VCaP (cell line): ENCODE measurements around the gene MAP4.
A peak's percentile ranks its signal among the peaks of the same experiment; 100 is the strongest.

Source experiments
- H3K27ac ChIP-seq: fragments of 450-650 bp; 2 replicates; pipeline ENCODE4 v1.5.1; 2017
- TF ChIP-seq, protein P1 (sequence below): fragments of 450-650 bp; conservative IDR thresholded peaks from 2 replicates; pipeline ENCODE4 v1.5.1; 2017; ENCODE audit warnings: mild to moderate bottlenecking, moderate library complexity

The MAP4 gene

DNA sequence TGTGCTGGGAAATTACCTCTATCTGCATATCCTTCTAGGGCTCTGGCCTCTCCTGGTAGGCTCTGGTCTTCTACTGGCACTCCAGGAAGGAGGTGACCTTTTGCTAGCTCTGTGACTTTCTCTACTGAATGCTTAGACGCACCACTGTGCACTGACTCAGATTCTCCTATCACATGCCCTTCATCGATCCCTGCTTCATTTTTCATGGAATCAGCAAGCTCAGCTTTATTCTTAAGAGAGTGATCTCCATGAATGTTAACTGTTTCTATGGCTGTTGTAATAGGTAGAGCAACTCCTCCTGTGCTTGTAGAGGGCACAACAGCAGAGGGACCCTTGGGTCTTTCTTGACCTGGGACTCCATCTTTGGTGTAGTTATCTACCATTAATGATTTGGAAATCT lies 106.6 kb downstream of the MAP4 start:
- no peak overlapping the region for H3K27ac ChIP-seq
- TF ChIP-seq, protein P1, sequence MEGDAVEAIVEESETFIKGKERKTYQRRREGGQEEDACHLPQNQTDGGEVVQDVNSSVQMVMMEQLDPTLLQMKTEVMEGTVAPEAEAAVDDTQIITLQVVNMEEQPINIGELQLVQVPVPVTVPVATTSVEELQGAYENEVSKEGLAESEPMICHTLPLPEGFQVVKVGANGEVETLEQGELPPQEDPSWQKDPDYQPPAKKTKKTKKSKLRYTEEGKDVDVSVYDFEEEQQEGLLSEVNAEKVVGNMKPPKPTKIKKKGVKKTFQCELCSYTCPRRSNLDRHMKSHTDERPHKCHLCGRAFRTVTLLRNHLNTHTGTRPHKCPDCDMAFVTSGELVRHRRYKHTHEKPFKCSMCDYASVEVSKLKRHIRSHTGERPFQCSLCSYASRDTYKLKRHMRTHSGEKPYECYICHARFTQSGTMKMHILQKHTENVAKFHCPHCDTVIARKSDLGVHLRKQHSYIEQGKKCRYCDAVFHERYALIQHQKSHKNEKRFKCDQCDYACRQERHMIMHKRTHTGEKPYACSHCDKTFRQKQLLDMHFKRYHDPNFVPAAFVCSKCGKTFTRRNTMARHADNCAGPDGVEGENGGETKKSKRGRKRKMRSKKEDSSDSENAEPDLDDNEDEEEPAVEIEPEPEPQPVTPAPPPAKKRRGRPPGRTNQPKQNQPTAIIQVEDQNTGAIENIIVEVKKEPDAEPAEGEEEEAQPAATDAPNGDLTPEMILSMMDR: no peak

DNA sequence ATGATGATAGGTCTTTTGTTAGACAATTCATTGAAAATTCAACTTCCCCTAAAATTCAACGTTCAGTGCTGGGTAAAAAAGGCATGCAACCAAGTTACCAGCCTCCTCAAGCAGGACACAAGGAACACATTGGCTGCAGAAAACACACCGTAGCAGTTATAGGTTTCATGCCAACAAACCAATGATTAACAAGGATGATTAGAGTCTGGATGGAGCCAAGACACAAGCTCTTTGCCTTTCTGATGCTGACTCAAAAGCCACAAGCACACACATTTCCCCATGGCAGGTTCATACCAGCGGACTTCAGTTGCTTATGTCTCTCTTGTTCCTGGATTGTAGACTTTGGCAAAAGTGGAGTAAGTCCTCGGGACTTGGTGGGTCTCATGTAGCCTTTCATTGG lies 107.5 kb downstream of the MAP4 start:
- peak overlapping the region; percentile 37; the same call in 1 of the 2 replicates for H3K27ac ChIP-seq
- TF ChIP-seq, protein P1: no peak

DNA sequence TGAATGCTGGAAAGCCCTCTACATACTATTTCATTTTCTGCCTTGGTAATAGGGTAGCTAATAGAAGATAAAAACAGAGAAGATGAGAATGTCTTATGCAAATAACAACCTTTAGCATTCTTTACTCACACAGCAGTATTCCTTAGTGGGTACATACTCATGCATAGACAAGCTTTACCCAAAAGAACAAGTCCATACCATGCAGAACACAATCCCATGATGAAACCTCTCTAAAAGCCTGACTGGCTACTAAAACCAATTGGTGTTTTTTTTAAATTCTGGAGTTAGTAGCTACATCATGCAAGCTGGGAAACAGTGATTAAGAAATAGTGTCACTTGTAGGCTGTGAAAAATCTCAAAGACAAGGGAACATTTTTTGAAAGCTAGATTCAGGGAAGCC lies 108.4 kb downstream of the MAP4 start:
- H3K27ac ChIP-seq: no peak overlapping the region
- TF ChIP-seq, protein P1: no peak

DNA sequence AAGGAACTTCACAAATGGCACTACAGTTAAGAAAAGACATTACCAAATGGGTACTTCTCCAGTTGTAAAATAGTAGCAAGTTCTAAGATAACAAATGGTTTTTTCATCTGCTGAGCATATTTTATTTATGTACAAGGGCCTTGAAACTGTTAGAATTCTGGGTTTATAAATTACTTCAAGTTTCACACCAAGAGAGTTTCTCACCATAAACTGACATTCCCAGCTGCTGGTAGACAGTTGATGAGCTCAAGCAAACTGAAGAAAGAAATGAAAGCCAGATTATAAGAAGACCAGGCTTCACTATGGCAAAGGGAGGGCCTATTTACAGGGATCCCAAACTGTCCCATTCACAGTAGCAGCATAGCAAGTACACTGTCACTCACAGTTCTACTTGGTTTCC lies 113.5 kb downstream of the MAP4 start:
- TF ChIP-seq, protein P1: no peak
- H3K27ac ChIP-seq: no peak overlapping the region

DNA sequence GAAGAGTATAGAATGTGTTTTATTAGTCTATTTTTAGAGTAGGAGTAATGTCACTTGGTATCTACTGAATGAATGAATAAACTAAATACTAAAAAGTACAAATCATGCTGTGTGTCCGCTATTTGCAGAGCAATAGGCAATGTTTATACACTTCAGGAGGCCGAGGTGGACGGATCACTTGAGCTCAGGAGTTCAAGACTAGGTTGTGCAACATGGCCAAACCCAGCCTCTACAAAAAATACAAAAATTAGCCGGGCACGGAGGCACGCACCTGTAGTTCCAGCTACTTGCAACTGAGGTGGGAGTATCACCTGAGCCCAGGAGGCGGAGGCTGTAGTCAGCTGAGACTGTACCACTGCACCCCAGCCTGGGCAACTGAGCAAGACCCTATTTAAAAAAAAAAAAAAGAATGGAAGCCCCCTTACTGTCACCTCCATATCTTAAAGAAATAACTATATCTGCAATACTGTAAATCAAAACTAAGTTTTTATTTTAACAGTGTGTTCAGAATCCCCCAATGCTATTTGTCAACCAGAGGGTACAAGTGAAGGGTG lies 114.9 kb downstream of the MAP4 start:
- H3K27ac ChIP-seq: no peak overlapping the region

DNA sequence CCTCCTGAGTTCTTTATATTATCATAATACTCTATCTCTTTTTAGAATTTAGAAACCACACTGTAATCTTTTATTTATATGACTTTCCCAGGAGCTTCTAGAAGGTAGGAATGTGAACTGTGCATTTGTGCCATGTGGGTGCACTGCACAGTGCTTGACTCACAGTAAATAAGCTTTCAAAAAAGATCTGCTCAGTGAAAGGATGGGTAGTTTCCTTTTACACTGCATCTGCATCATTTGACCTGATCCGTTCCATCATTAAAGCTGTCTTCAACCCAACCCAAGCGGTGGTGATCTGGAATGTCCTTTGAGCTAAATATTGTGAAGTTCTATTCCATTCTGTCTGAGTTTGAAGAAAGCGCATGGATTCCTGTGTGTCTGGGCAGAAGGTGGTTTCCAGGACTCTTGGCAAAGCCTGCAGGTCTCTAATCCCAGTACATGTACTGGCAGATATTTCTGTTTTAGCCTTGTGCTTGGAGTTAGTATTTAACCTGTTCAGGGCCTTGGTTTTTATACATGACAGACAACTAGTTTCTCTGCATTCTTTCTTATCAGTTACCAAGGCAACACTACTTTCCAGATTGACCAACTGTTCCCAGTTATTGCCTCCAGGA lies 116.6 kb downstream of the MAP4 start:
- TF ChIP-seq, protein P1: no peak
- peak overlapping the region; percentile 4; the same call in 1 of the 2 replicates for H3K27ac ChIP-seq

More for the DNA sequence above, 114.9 kb downstream of the MAP4 start:
- TF ChIP-seq, protein P1: no peak

DNA sequence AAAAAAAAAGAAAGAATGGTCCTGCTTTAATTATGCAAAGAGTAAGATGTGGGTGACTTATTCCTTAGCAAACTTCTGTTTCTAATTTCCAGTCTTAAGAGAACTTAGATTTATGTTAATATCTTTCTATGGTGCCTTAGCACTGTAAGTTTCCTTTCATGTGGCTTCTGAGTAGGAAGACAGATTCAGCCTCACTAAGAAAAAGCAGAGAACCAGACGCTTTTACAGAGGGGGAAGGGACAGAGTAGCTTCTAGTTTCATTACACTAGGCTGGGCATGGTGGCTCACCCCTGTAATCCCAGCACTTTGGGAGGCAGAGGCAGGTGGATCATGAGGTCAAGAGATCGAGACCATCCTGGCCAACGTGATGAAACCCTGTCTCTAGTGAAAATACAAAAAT lies 118.3 kb downstream of the MAP4 start:
- TF ChIP-seq, protein P1: no peak
- no peak overlapping the region for H3K27ac ChIP-seq
